Cardiac muscle cell (in vitro differentiated cells and primary cell): ENCODE data around the gene COL26A1. TPM values are rescaled to one million over a fixed set of nuclear protein-coding genes. Genes with fewer than 3 reads are reported as not detected.
"Not testable (repeated sequence)": the region's sequence is repeated elsewhere in the genome, so short reads cannot be mapped to it uniquely, and the experiment has no call there.

Source experiments
- DNase-seq, 2 donors: peaks; one replicate each; pipeline versions ENCODE4 v3.0.0 to v3.0.0-alpha.2; 2010 to 2017; ENCODE audit warnings: low read depth in 1 of 2, low spot score in 1 of 2
- H3K27ac ChIP-seq: fragments of 200-600 bp; sonication (generic); 2 replicates; pipeline ENCODE4 v1.5.1; 2016
- H3K27me3 ChIP-seq: fragments of 200-600 bp; sonication (generic); 2 replicates; pipeline ENCODE4 v1.6.0; 2016; ENCODE audit warnings: control low read depth
- H3K36me3 ChIP-seq: fragments of 200-600 bp; sonication (generic); 2 replicates; pipeline ENCODE4 v1.5.1; 2016; ENCODE audit warnings: control low read depth
- H3K4me1 ChIP-seq: fragments of 200-600 bp; sonication (generic); 2 replicates; pipeline ENCODE4 v1.8.1; 2017; ENCODE audit warnings: low read depth, mild to moderate bottlenecking, mixed run types
- H3K4me3 ChIP-seq: fragments of 200-600 bp; sonication (generic); 2 replicates; pipeline ENCODE4 v1.5.1; 2016; ENCODE audit warnings: mild to moderate bottlenecking
- H3K9me3 ChIP-seq: fragments of 200-600 bp; sonication (generic); 2 replicates; pipeline ENCODE4 v1.5.1; 2017; ENCODE audit warnings: low read depth, mild to moderate bottlenecking, control low read depth
- CTCF ChIP-seq: IDR thresholded peaks from 2 replicates; pipeline ENCODE4 v1.5.1; 2012; ENCODE audit warnings: low read depth, mild to moderate bottlenecking, low read length
- polyA plus RNA-seq: library from polyadenylated mRNA; unstranded; fragments of >200 nt; fragmentation: Nextera tagmentation; extraction: Ambion mirVana; gene quantifications from 2 replicates; pipeline ENCODE4 v1.2.1, GENCODE V29; 2016
- total RNA-seq: library from RNA; depleted of rRNA; stranded (reverse); fragments of >200 nt; gene quantifications from 2 replicates; pipeline ENCODE4 v1.2.3, GENCODE V29; 2016

Gene COL26A1
- total and polyA plus RNA-seq, 2 experiments from 2014 or later: 12.5 to 44.8 TPM

GRCh38 chr7:101494602-101495329 is 132.1 kb downstream of the COL26A1 start:
- Histone ChIP-seq H3K9me3 (no peaks in the 10 kb centered on the region), H3K36me3 (no peaks in the 10 kb centered on the region), H3K4me1 (no peaks in the 10 kb centered on the region), H3K27ac (no peak overlapping the region), H3K4me3 (no peak overlapping the region), H3K27me3 (no peaks in the 10 kb centered on the region)
- TF ChIP-seq CTCF: no peak
- no peak for DNase-seq

GRCh38 chr7:101496017-101496416 is 133.3 kb downstream of the COL26A1 start:
- Histone ChIP-seq H3K4me3 (no peak overlapping the region), H3K4me1 (no peaks in the 10 kb centered on the region), H3K27me3 (no peaks in the 10 kb centered on the region), H3K27ac (no peak overlapping the region), H3K9me3 (no peaks in the 10 kb centered on the region), H3K36me3 (no peaks in the 10 kb centered on the region)
- TF ChIP-seq CTCF: no peak
- peak in 1 of 2 donors; percentile 32 for DNase-seq

- no peak for TF ChIP-seq CTCF
- no peaks in the 10 kb centered on the region for H3K4me1 ChIP-seq
- H3K27ac ChIP-seq: no peak overlapping the region
- H3K36me3 ChIP-seq: no peaks in the 10 kb centered on the region
- DNase-seq: no peak
- no peaks in the 10 kb centered on the region for H3K9me3 ChIP-seq
- no peaks in the 10 kb centered on the region for H3K27me3 ChIP-seq
- no peak overlapping the region for H3K4me3 ChIP-seq
Observed at GRCh38 chr7:101501351-101501750, 138.7 kb downstream of the COL26A1 start.

GRCh38 chr7:101502466-101503098 is 139.9 kb downstream of the COL26A1 start:
- Histone ChIP-seq H3K4me3 (no peak overlapping the region), H3K4me1 (no peaks in the 10 kb centered on the region), H3K27ac (no peak overlapping the region), H3K9me3 (no peaks in the 10 kb centered on the region), H3K36me3 (no peaks in the 10 kb centered on the region), H3K27me3 (no peaks in the 10 kb centered on the region)
- no peak for DNase-seq
- TF ChIP-seq CTCF: no peak

- not testable (repeated sequence) for DNase-seq, H3K27me3 ChIP-seq
Observed at GRCh38 chr7:101505510-101505909, 142.8 kb downstream of the COL26A1 start.

GRCh38 chr7:101506531-101506930 is 143.9 kb downstream of the COL26A1 start:
- no peak for TF ChIP-seq CTCF
- no peaks in the 10 kb centered on the region for H3K9me3 ChIP-seq
- no peaks in the 10 kb centered on the region for H3K36me3 ChIP-seq
- no peak overlapping the region for H3K4me3 ChIP-seq
- H3K4me1 ChIP-seq: no peaks in the 10 kb centered on the region
- no peak for DNase-seq
- no peaks in the 10 kb centered on the region for H3K27me3 ChIP-seq
- no peak overlapping the region for H3K27ac ChIP-seq

More at GRCh38 chr7:101505510-101505909, 142.8 kb downstream of the COL26A1 start:
- not testable (repeated sequence) for H3K9me3 ChIP-seq, H3K4me3 ChIP-seq, H3K4me1 ChIP-seq, H3K27ac ChIP-seq, H3K36me3 ChIP-seq
